T-cell (primary cell): Measurements from ENCODE around the gene EML4. TPM values are rescaled to one million over a fixed set of nuclear protein-coding genes. Genes with fewer than 3 reads are reported as not detected.
A peak's percentile ranks its signal among the peaks of the same experiment; 100 is the strongest.

Source experiments
- ATAC-seq, 4 experiments: fragments of 200-7000 bp in 3 of 4; fragments of 150-1000 bp in 1 of 4; cut with Tn5 transposase; replicated peaks in 1 of 4; 1 replicate in 3 of 4; 2 replicates in 1 of 4; pipeline ENCODE4 v1.10.0; 2021; ENCODE audit warnings: moderate library complexity in 3 of 4, mild to moderate bottlenecking in 2 of 4, moderate number of reproducible peaks in 1 of 4
- CTCF ChIA-PET, 2 donors: fragments of 300-600 bp; sonication (Branson Sonifier 250); formaldehyde crosslinking; loops; one replicate each; lab custom pipeline; 2022; ENCODE audit warnings: antibody characterized with exemption in 2 of 2; lab: Charles Lee
- POLR2A ChIA-PET, 2 donors: fragments of 300-600 bp; sonication (Branson Sonifier 250); formaldehyde crosslinking; loops; one replicate each; lab custom pipeline; 2022; ENCODE audit warnings: antibody characterized with exemption in 2 of 2; lab: Charles Lee
- DNase-seq, 35 experiments: peaks; one replicate each; pipeline versions ENCODE4 v3.0.0 to v3.0.0-alpha.2; 2013 to 2023
- H3K27ac ChIP-seq: one replicate; pipeline ENCODE4 v1.5.1; 2013; ENCODE audit warnings: low read length
- H3K27me3 ChIP-seq, 2 experiments: replicated peaks in 1 of 2; 1 replicate in 1 of 2; 2 replicates in 1 of 2; pipeline versions ENCODE4 v1.6.1 to v1.7.0; 2013; ENCODE audit warnings: low read length in 1 of 2, mixed read lengths in 1 of 2; ENCODE audit not compliant: control insufficient read depth in 2 of 2, insufficient read depth in 2 of 2; ENCODE audit errors: extremely low read depth in 1 of 2
- H3K36me3 ChIP-seq, 2 donors: 1 replicate in 1 of 2; 2 replicates in 1 of 2; pipeline versions ENCODE4 v1.6.1 to v1.7.0; 2013; ENCODE audit warnings: low read length in 1 of 2; ENCODE audit not compliant: control insufficient read depth in 2 of 2, insufficient read depth in 1 of 2; ENCODE audit errors: extremely low read depth in 1 of 2
- H3K4me1 ChIP-seq, 2 experiments: 1 replicate in 1 of 2; 2 replicates in 1 of 2; pipeline versions ENCODE4 v1.6.1 to v1.7.0; 2013; ENCODE audit warnings: low read length in 2 of 2, mixed read lengths in 1 of 2; ENCODE audit not compliant: insufficient read depth in 2 of 2, control insufficient read depth in 1 of 2; ENCODE audit errors: extremely low read depth in 1 of 2
- H3K4me3 ChIP-seq, 2 donors: 1 replicate in 1 of 2; 2 replicates in 1 of 2; pipeline versions ENCODE4 v1.5.1 to v1.7.0; 2013; ENCODE audit warnings: mild to moderate bottlenecking in 2 of 2, low read length in 1 of 2, moderate library complexity in 1 of 2; ENCODE audit not compliant: control insufficient read depth in 1 of 2; ENCODE audit errors: extremely low read depth in 1 of 2
- H3K9me3 ChIP-seq: 2 replicates; pipeline ENCODE4 v1.7.0; 2013
- H3K27ac Mint-ChIP-seq, 2 donors: one replicate each; pipeline ENCODE4 v1.8.0; 2020 to 2021; ENCODE audit warnings: mild to moderate bottlenecking in 2 of 2, mixed read lengths in 2 of 2
- H3K27me3 Mint-ChIP-seq, 2 donors: one replicate each; pipeline ENCODE4 v1.8.0; 2021 to 2022; ENCODE audit warnings: mixed read lengths in 2 of 2
- H3K36me3 Mint-ChIP-seq: one replicate; pipeline ENCODE4 v1.8.0; 2021; ENCODE audit warnings: mixed read lengths
- H3K4me1 Mint-ChIP-seq, 3 donors: one replicate each; pipeline ENCODE4 v1.8.0; 2020 to 2022; ENCODE audit warnings: mixed read lengths in 3 of 3, mild to moderate bottlenecking in 1 of 3
- H3K4me3 Mint-ChIP-seq, 3 donors: one replicate each; pipeline ENCODE4 v1.8.0; 2020 to 2022; ENCODE audit warnings: mild to moderate bottlenecking in 3 of 3, mixed read lengths in 3 of 3, moderate library complexity in 3 of 3
- H3K9me3 Mint-ChIP-seq, 3 donors: one replicate each; pipeline ENCODE4 v1.8.0; 2020 to 2022; ENCODE audit warnings: mixed read lengths in 3 of 3
- WGBS: methylation state at CpG from one replicate; pipeline ENCODE4 v1.1.5; 2013; ENCODE audit warnings: missing lambda C conversion rate; ENCODE audit not compliant: insufficient coverage; 5-methylcytosine and 5-hydroxymethylcytosine counted together
- total RNA-seq, 35 experiments: library from RNA in 6 of 35; stranded (reverse) in 6 of 35; fragments of 120-200 nt in 1 of 35; gene quantifications; one replicate each; pipeline versions ENCODE4 v1.2.1 to v1.2.4 and lab custom pipeline; 2013 to 2026

EML4 gene
- total RNA-seq, 5 donors from 2014 or later (not counting 1 experiment from before 2014, with no cell fraction given), result 101 to 223 (median 123) TPM

- no CpG with 5 or more reads among the region's 2 CpGs for WGBS
- peaks cover 0 to 7% of the 10 kb centered on the region in 2 donors for H3K36me3 ChIP-seq
- peaks cover 9 to 28% of the 10 kb centered on the region in 2 experiments for H3K4me1 ChIP-seq
- H3K27ac Mint-ChIP-seq, result peak overlapping the region; percentile 50 to 65
- ChIA-PET CTCF (interaction anchor here (0.6 to 2.8 kb wide), 11 partner anchors 9 to 99 kb away, joined by 3 to 16 read pairs (median 4); no protein-coding TSS in a partner anchor), POLR2A (interaction anchor here in 1 of 2 donors (0.8 to 1.4 kb wide), 5 partner anchors 11 to 59 kb away, joined by 3 to 7 read pairs (median 3); no protein-coding TSS in a partner anchor)
- ATAC-seq (no peak), DNase-seq (no peak)
- no peaks in the 10 kb centered on the region for H3K9me3 ChIP-seq
- no peaks in the 10 kb centered on the region for H3K9me3 Mint-ChIP-seq
- H3K36me3 Mint-ChIP-seq, result peaks cover 50% of the 10 kb centered on the region
- no peak overlapping the region for H3K27ac ChIP-seq
- H3K27me3 Mint-ChIP-seq, result no peaks in the 10 kb centered on the region
- H3K27me3 ChIP-seq, result no peaks in the 10 kb centered on the region
- H3K4me3 Mint-ChIP-seq, result peak overlapping the region in 2 of 3 donors; percentile 19 to 26
- H3K4me3 ChIP-seq, result no peak overlapping the region
- H3K4me1 Mint-ChIP-seq, result peaks cover 85 to 93% (median 87%) of the 10 kb centered on the region in 3 donors
These were observed 13.6 kb downstream of the EML4 start for GRCh38 chr2:42182654-42183308.

- CTCF ChIA-PET, result interaction anchor here (0.7 to 2.8 kb wide), 3 partner anchors 12 to 78 kb away, joined by 3 to 16 read pairs (median 4); no protein-coding TSS in a partner anchor
- H3K36me3 Mint-ChIP-seq, result peaks cover 49% of the 10 kb centered on the region
- Histone ChIP-seq H3K27ac (peak overlapping the region; percentile 43), H3K4me1 (peaks cover 9 to 28% of the 10 kb centered on the region in 2 experiments), H3K36me3 (peaks cover 0 to 3% of the 10 kb centered on the region in 2 donors), H3K9me3 (no peaks in the 10 kb centered on the region), H3K27me3 (no peaks in the 10 kb centered on the region), H3K4me3 (no peak overlapping the region)
- H3K27me3 Mint-ChIP-seq, result no peaks in the 10 kb centered on the region
- WGBS, result no CpG with 5 or more reads among the region's 1 CpG
- H3K9me3 Mint-ChIP-seq, result no peaks in the 10 kb centered on the region
- H3K4me1 Mint-ChIP-seq, result peaks cover 78 to 90% (median 82%) of the 10 kb centered on the region in 3 donors
- ATAC-seq (peak in 1 of 4 experiments; percentile 59), DNase-seq (no peak)
- peak overlapping the region; percentile 28 to 59 for H3K27ac Mint-ChIP-seq
- peak overlapping the region in 1 of 3 donors; percentile 2 for H3K4me3 Mint-ChIP-seq
- POLR2A ChIA-PET, result interaction anchor here (0.6 to 1.0 kb wide), 3 partner anchors 11 to 51 kb away, joined by 3 to 4 read pairs (median 4); no protein-coding TSS in a partner anchor
These were observed 14.6 kb downstream of the EML4 start for GRCh38 chr2:42183775-42184174.

GRCh38 chr2:42184346-42184745 lies 15.2 kb downstream of the EML4 start:
- Histone ChIP-seq H3K4me3 (no peak overlapping the region), H3K4me1 (peaks cover 9 to 31% of the 10 kb centered on the region in 2 experiments), H3K36me3 (peaks cover 0 to 3% of the 10 kb centered on the region in 2 donors), H3K27ac (no peak overlapping the region), H3K27me3 (no peaks in the 10 kb centered on the region), H3K9me3 (no peaks in the 10 kb centered on the region)
- ChIA-PET CTCF (no interaction called here), POLR2A (no interaction called here)
- peaks cover 77 to 89% (median 81%) of the 10 kb centered on the region in 3 donors for H3K4me1 Mint-ChIP-seq
- peaks cover 47% of the 10 kb centered on the region for H3K36me3 Mint-ChIP-seq
- H3K27ac Mint-ChIP-seq, result peak overlapping the region; percentile 36 to 43
- no peaks in the 10 kb centered on the region for H3K9me3 Mint-ChIP-seq
- no CpG with 5 or more reads among the region's 3 CpGs for WGBS
- DNase-seq (no peak), ATAC-seq (no peak)
- no peaks in the 10 kb centered on the region for H3K27me3 Mint-ChIP-seq
- peak overlapping the region in 1 of 3 donors; percentile 1 for H3K4me3 Mint-ChIP-seq

GRCh38 chr2:42185220-42185921 lies 16.2 kb downstream of the EML4 start:
- H3K27me3 Mint-ChIP-seq, result no peaks in the 10 kb centered on the region
- no peaks in the 10 kb centered on the region for H3K36me3 ChIP-seq
- ChIA-PET POLR2A (interaction anchor here (0.5 to 1.1 kb wide), 5 partner anchors 14 to 66 kb away, joined by 3 to 6 read pairs (median 5); no protein-coding TSS in a partner anchor), CTCF (interaction anchor here in 1 of 2 donors (0.7 to 0.9 kb wide), 2 partner anchors 90 to 311 kb away, joined by 3 read pairs; no protein-coding TSS in a partner anchor)
- H3K4me3 ChIP-seq, result no peak overlapping the region
- H3K4me1 Mint-ChIP-seq, result peaks cover 74 to 89% (median 80%) of the 10 kb centered on the region in 3 donors
- H3K9me3 ChIP-seq, result no peaks in the 10 kb centered on the region
- peak overlapping the region in 1 of 3 donors; percentile 0 for H3K4me3 Mint-ChIP-seq
- no peak overlapping the region for H3K27ac ChIP-seq
- peaks cover 6 to 28% of the 10 kb centered on the region in 2 experiments for H3K4me1 ChIP-seq
- peaks cover 42% of the 10 kb centered on the region for H3K36me3 Mint-ChIP-seq
- no peaks in the 10 kb centered on the region for H3K9me3 Mint-ChIP-seq
- 92% methylated on average over 2 of the region's 5 CpGs for WGBS
- DNase-seq (no peak), ATAC-seq (no peak)
- peak overlapping the region in 1 of 2 donors; percentile 9 for H3K27ac Mint-ChIP-seq
- H3K27me3 ChIP-seq, result no peaks in the 10 kb centered on the region

- Mint-ChIP-seq H3K4me3 (no peak overlapping the region), H3K4me1 (peaks cover 75 to 91% (median 82%) of the 10 kb centered on the region in 3 donors), H3K27ac (peak overlapping the region in 1 of 2 donors; percentile 43), H3K27me3 (no peaks in the 10 kb centered on the region), H3K9me3 (no peaks in the 10 kb centered on the region), H3K36me3 (peaks cover 38% of the 10 kb centered on the region)
- ChIA-PET POLR2A (interaction anchor here (0.7 to 1.1 kb wide), 4 partner anchors 15 to 65 kb away, joined by 3 to 6 read pairs (median 4); no protein-coding TSS in a partner anchor), CTCF (interaction anchor here (0.6 to 1.2 kb wide), 5 partner anchors 47 to 310 kb away, joined by 3 to 7 read pairs (median 3); no protein-coding TSS in a partner anchor)
- no CpG with 5 or more reads among the region's 1 CpG for WGBS
- Histone ChIP-seq H3K4me3 (no peak overlapping the region), H3K9me3 (no peaks in the 10 kb centered on the region), H3K27me3 (no peaks in the 10 kb centered on the region), H3K27ac (no peak overlapping the region), H3K4me1 (peaks cover 3 to 25% of the 10 kb centered on the region in 2 experiments), H3K36me3 (no peaks in the 10 kb centered on the region)
- ATAC-seq (no peak), DNase-seq (no peak)
These were observed 17.2 kb downstream of the EML4 start for GRCh38 chr2:42186366-42186765.
